AML-193 (cell line): ENCODE results near the gene POM121.
"Not testable (repeated sequence)": the region's sequence is repeated elsewhere in the genome, so short reads cannot be mapped to it uniquely, and the experiment has no call there.

ENCODE experiments used
- DNase-seq, 2 experiments: peaks; one replicate each; lab custom pipeline; 2025; lab: John Stamatoyannopoulos, UW

The POM121 gene

DNA sequence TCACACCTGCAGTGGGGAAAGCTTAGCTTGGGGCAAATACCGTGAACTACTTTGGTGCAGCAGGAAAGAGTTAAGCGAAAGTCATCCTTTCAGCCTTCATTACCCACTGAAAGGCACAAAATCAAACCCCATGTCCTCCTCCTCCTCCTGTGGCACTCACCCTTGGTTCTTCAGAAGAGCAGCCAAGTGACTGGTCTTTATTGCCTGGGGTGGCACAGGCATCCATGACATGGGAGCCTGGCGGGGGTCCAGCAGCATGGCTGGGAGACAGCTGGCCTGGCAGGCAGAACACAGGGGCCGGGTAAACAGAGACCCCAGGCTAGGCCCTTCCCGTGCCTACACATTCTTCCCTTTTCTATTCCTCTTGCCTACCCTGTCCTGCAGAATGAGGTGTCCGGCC, 24.8 kb downstream of the POM121 start:
- not testable (repeated sequence) for DNase-seq

DNA sequence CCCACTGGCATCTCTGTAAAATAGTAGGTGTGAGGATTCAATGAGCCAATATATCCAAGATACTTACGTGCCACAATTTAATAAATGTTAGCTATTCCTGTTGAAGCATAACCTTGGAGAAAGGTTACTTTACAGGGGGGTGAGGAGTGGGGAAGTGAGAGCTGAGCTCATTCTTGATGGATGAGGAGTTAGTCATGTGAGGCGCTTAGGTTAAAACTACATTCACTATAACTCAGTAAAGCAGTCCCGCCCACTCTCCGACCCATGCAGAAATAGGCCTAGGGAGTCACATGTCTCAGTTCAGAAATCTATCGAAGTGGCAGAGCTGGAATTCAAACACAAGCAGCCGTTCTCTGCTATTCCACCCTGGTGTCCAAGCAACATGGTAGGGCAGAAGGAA, 25.5 kb downstream of the POM121 start:
- not testable (repeated sequence) for DNase-seq

DNA sequence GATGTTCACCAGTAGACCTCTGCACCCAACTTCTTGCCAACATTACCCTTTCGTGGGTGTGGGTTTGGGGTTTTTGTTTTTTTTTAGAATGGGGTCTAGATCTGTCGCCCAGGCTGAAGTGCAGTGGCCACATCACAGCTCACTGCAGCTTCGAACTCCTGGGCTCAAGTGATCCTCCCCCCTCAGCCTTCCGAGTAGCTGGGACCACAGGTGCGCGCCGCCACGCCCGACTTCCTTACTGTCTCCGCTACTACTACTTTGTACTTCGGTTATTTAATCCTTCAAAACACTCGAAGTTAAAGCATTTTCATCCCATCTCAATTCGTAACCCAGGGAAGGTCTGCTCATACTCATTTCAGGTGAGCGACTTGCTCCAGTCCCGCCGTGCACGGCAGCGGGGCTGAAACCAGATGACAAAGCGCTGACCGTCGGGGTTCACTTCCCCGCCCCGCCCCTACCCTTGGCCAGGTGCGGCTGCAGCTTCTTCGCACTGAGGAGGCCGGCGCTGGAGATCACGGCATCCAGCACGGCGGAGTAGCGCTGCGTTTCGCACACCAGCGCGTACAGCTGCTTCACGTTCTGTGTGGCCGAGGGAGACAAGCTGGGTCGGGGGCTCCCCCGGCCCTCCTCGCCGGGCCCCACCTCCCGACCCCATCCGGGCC, 29.1 kb downstream of the POM121 start:
- not testable (repeated sequence) for DNase-seq

DNA sequence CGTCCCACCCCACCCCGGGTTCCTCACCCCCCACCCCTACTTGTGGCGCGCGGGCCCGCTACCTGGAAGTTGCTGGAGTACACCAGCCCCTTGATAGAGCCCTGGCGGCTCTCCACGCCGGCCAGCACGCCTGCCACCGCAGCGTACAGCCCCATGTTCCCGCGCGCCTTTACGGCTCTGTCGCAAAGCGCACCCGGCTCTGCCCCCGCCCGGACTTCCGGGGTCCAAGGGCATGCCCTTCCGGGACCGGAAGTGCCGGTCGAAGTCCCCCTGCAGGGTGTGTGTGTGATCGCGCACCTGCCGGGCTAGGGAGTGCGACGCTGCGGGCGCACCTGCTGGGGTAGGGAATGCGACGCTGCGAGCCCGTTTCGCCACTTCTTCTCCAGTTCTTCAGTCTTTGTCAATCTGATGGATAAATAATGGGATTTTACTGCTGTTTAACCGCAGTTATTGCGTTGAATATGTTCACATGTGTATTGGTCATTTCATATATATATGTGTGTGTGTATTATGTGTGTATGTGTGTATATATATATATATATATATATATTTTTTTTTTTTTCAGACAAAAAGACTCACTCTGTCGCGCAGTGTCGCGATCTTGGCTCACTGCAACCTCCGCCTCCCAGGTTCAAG, 29.8 kb downstream of the POM121 start:
- DNase-seq, result not testable (repeated sequence)

DNA sequence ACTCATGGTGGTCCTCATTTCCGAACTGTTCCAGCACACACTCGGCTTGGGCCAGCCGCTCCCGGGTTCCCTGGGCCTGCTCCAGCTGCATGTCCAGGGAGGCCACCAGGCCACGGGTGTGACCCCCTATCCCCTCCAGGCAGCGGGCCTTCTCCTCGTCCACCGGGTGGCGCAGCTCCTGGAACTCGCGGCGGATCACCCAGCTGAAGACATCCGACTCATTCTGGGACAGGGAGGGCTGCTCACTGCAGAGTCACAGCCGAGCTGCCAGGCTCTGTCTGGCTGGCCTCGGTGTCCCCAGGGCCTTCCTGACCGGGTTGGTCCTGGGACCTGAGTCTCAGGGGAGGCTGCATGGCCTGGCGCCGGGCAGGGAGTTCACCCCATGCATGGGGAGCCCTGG, 35.1 kb downstream of the POM121 start:
- DNase-seq, result not testable (repeated sequence)

GRCh38 chr7:72960626-72961345, 35.9 kb downstream of the POM121 start:
- DNase-seq, result not testable (repeated sequence)

GRCh38 chr7:72961346-72961650, 36.4 kb downstream of the POM121 start:
- not testable (repeated sequence) for DNase-seq

DNA sequence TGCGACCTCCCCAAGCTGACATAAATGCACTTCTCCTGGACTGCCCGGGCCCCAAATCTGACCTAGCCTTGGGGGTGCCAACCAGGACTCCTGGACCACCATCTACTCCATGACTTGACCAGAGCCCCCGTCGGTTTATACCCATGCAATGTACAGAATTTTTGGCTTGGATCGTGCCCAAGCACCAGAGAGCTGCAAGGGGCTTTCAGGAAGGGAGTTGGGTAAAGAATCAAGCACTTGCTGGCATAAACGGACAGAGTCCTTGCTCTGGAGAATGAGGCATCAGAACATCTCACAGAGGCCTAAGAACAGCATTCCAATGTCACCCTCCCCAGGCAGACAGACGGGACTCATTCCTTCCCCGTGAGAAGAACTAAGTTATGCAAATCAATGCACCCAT, 38.2 kb downstream of the POM121 start:
- DNase-seq, result not testable (repeated sequence)

DNA sequence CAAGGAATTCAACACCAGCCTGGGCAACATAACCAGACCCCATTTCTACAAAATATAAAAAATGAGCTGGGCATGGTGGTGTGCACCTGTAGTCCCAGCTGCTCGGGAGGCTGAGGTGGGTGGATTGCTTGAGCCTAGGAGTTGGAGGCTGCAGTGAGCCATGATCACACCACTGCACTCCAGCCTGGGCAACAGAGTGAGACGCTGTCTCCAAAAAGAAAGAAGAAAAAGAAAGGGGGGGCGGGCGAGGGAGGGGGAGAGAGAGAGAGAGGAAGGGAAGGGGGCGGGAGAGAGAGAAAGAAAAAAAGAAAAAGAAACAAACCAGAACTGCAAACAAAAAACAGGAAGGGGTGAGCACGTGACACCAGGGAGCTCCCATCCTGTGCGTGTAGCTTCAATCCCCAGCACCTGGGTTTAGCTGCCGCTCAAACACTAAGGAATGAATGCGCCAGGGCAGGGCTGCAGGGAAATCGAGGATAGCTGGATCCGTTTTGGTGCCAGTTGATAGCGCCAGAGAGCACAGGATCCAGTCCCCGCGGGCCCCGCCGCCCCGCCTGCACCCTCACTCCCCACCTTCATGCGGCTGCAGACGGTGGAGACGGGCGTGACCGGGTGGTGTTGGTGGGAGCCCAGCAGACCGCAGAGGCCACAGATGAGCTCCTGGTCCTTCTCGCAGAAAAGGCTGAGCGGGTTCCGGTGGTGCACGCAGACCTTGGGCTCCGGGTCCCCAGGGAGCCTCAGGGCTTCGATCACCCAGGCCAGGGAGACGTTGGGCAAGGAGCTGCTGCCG, 40.5 kb downstream of the POM121 start:
- DNase-seq, result not testable (repeated sequence)

- not testable (repeated sequence) for DNase-seq
Measured at GRCh38 chr7:72966892-72967291, 42.0 kb downstream of the POM121 start.

GRCh38 chr7:72968980-72969516, 44.2 kb downstream of the POM121 start, which contains the start of gene TRIM74:
TSS of gene TRIM74 (minus strand) at chr7:72969466. CDS start at chr7:72966157, 3,309 bp downstream.
- DNase-seq, result not testable (repeated sequence)

DNA sequence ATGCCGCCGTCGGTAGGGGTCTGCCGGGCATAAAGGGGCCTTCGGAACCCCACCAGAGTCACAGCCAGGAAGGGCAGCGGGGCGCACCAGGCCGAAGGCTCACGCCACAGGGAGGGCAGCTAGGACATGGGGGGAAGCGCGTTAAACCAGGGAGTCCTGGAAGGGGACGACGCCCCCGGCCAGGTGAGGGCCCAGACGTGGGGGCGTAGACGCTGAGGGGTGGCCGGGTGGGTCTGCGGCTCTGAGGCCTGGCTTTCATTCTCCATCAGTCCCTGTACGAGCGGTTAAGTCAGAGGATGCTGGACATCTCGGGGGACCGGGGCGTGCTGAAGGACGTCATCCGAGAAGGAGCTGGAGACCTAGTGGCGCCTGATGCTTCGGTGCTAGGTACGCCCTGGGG, 44.8 kb downstream of the POM121 start:
- DNase-seq, result not testable (repeated sequence)

DNA sequence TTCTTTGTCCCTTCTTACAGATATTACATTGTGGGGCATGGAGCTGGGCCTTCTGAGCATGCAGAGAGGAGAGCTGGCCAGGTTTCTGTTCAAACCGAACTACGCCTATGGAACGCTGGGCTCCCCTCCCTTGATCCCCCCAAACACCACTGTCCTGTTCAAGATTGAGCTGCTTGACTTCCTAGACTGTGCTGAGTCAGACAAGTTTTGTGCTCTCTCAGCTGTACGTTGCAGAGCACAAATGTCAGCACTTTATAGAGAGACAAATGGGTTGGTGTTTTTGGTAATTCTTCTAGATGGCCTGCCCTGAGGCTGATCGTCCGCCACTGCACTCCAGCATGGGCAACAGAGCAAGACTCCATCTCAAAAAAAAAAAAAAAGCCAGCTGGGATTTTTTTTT, 46.6 kb downstream of the POM121 start:
- DNase-seq, result not testable (repeated sequence)

GRCh38 chr7:72974781-72975180, 49.9 kb downstream of the POM121 start:
- DNase-seq, result not testable (repeated sequence)

- not testable (repeated sequence) for DNase-seq
Measured at GRCh38 chr7:72975656-72976286, 50.9 kb downstream of the POM121 start.

DNA sequence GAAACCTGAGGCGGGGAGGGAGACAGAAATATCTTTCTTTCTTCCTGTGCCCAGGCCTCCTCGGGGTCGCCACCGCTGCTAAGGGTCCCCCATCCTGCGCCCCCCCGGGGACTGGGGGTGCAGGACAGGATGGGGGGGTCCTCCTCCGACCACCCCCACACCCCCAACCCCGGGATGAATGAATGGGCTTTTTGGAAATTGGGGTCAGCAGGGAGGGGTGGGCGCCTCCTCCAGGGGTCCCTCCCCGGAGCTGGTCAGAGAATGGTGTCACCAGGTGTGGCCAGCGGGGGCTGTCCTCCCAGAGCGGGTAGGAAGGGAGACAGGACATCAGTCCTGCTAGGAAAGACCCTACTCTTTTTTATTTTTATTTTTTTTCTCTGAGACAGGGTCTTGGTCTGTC, 51.5 kb downstream of the POM121 start:
- DNase-seq, result not testable (repeated sequence)

DNA sequence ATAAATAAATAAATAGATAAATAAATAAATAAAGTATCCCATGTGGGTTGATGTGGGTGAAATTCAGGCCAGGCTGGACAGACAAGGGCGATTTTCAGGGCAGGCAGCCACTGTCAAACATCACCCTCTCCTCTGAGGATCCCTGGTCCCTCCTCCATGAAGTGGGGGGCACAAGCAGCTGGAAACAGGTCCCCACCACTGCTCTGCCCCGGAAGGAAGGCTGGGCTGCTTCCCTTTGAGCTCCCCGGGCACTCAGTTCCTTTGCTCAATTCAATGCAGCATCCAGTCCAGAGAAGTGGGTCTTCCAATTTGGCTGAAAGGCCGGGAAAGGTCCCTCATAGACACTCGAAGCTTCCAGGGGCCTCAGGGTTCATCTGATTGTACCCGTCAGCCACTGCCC, 55.5 kb downstream of the POM121 start:
- DNase-seq, result not testable (repeated sequence)

GRCh38 chr7:72982084-72982483, 57.2 kb downstream of the POM121 start:
- DNase-seq, result not testable (repeated sequence)

GRCh38 chr7:72990146-72990913, 65.4 kb downstream of the POM121 start:
- DNase-seq, result not testable (repeated sequence)

DNA sequence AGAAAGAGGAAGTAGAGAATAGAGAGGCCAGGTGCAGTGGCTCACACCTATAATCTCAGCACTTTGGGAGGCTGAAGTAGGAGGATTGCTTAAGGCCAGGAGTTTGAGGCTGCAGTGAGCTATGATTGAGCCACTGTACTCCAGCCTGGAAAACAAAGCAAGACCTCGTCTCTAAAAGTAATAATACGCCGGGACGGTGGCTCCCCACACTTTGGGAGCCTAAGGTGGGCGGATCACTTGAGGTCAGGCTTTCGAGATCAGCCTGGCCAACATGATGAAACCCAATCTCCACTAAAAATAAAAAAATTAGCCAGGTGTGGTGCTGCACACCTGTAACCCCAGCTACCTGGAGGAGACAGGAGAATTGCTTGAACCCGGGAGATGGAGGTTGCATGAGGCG, 70.6 kb downstream of the POM121 start:
- not testable (repeated sequence) for DNase-seq

GRCh38 chr7:72997447-72997846, 72.6 kb downstream of the POM121 start:
- DNase-seq, result not testable (repeated sequence)
